C4-2B (cell line): ENCODE results near the gene TIGD1.

Experiments used
- CTCF ChIP-seq: fragments of 450-650 bp; conservative IDR thresholded peaks from 2 replicates; pipeline ENCODE4 v1.5.1; 2017; ENCODE audit warnings: mild to moderate bottlenecking
- ZFX ChIP-seq: fragments of 450-650 bp; IDR thresholded peaks from 2 replicates; pipeline ENCODE4 v1.6.1; 2017

DNA sequence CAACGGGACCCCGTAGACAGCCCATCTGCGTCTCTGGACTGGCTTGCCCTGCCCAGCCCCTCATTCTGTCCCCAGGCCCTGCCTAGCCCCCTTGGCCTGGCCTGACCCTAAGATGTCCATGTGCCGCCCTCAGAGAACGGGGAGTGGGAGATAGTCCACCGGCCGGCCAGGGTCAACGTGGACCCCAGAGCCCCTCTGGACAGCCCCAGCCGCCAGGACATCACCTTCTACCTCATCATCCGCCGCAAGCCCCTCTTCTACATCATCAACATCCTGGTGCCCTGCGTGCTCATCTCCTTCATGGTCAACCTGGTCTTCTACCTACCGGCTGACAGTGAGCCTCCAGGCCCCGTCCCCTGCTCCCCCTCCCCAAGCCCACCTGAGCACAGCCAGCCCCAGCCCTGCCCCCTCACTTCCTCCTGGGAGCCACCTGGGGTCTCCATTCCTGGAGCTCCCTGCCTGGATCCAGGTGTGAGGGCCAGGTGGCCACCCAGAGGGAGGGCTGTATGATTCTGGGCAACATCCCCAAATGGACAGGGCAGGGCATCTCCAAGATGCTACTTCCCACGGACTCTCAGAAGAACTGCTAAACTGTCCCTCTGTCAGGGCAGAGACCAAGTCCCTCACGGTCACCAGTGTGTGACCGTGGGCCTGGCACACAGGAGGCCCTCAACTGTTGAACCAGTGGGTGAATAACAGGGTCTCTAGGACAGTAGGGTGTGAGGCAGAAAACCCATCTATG, 20.4 kb downstream of the TIGD1 start:
- no peak for TF ChIP-seq CTCF
- TF ChIP-seq ZFX, result no peak
